OCI-LY1 (cell line): ENCODE results near the gene PPIB.

Experiments used
- H2AFZ ChIP-seq: fragments of 200-600 bp; sonication (generic), shearing (Covaris generic); 2 replicates; pipeline ENCODE4 v1.6.0; 2014; ENCODE audit warnings: antibody characterized with exemption, mild to moderate bottlenecking, low read length
- H3F3A ChIP-seq: fragments of 200-600 bp; sonication (generic), shearing (Covaris generic); 2 replicates; pipeline ENCODE4 v1.6.0; 2014; ENCODE audit warnings: mild to moderate bottlenecking, antibody characterized with exemption, low read length, moderate library complexity; ENCODE audit not compliant: insufficient read depth
- H3K27ac ChIP-seq: fragments of 200-600 bp; sonication (generic); 2 replicates; pipeline ENCODE4 v1.5.1; 2014; ENCODE audit warnings: low read length, mixed run types, mild to moderate bottlenecking, low read depth; ENCODE audit not compliant: poor library complexity, severe bottlenecking
- H3K27me3 ChIP-seq: fragments of 200-600 bp; sonication (generic); 2 replicates; pipeline ENCODE4 v1.6.0; 2014; ENCODE audit warnings: antibody characterized with exemption, mild to moderate bottlenecking, low read length, moderate library complexity; ENCODE audit not compliant: insufficient read depth
- H3K36me3 ChIP-seq: fragments of 200-600 bp; sonication (generic); 2 replicates; pipeline ENCODE4 v1.6.1; 2014; ENCODE audit warnings: mild to moderate bottlenecking, antibody characterized with exemption, low read length, moderate library complexity, mixed read lengths; ENCODE audit not compliant: insufficient read depth
- H3K4me1 ChIP-seq: fragments of 200-600 bp; sonication (generic); 2 replicates; pipeline ENCODE4 v1.5.1; 2014; ENCODE audit warnings: mild to moderate bottlenecking, low read length, moderate library complexity; ENCODE audit not compliant: insufficient read depth, severe bottlenecking
- H3K4me2 ChIP-seq: fragments of 200-600 bp; sonication (generic), shearing (Covaris generic); 2 replicates; pipeline ENCODE4 v1.6.1; 2014; ENCODE audit warnings: low read length
- H3K4me3 ChIP-seq: fragments of 200-600 bp; sonication (generic); 2 replicates; pipeline ENCODE4 v1.5.1; 2014; ENCODE audit warnings: low read length, low read depth, mild to moderate bottlenecking, mixed read lengths; ENCODE audit not compliant: poor library complexity, severe bottlenecking
- H3K79me2 ChIP-seq: fragments of 200-600 bp; shearing (Covaris generic); 2 replicates; pipeline ENCODE4 v1.6.1; 2016; ENCODE audit warnings: mixed run types, low read length, mixed read lengths; ENCODE audit not compliant: insufficient read depth
- H3K9ac ChIP-seq: fragments of 200-600 bp; sonication (generic), shearing (Covaris generic); 2 replicates; pipeline ENCODE4 v1.6.1; 2014; ENCODE audit warnings: mild to moderate bottlenecking, low read length, mixed read lengths
- H3K9me2 ChIP-seq: fragments of 200-600 bp; sonication (generic), shearing (Covaris generic); 2 replicates; pipeline ENCODE4 v1.6.1; 2014; ENCODE audit warnings: low read depth, mild to moderate bottlenecking, low read length, mixed read lengths
- H3K9me3 ChIP-seq: fragments of 200-600 bp; shearing (Covaris generic); 2 replicates; pipeline ENCODE4 v1.6.1; 2014; ENCODE audit warnings: low read length, mixed read lengths
- H4K20me1 ChIP-seq: fragments of 200-600 bp; sonication (generic), shearing (Covaris generic); 2 replicates; pipeline ENCODE4 v1.6.0; 2016; ENCODE audit warnings: mild to moderate bottlenecking, low read length; ENCODE audit not compliant: insufficient read depth
- CTCF ChIP-seq: fragments of 200-600 bp; sonication (generic), shearing (Covaris generic); IDR thresholded peaks from 2 replicates; pipeline ENCODE4 v1.5.1; 2017; ENCODE audit warnings: mild to moderate bottlenecking, antibody characterized with exemption, low read length, moderate library complexity, mixed read lengths
- EZH2 ChIP-seq: fragments of 200-600 bp; sonication (generic), shearing (Covaris generic); IDR thresholded peaks from 2 replicates; pipeline ENCODE4 v1.8.0; 2017; ENCODE audit warnings: borderline replicate concordance, mixed run types, mild to moderate bottlenecking, antibody characterized with exemption, low read length, moderate library complexity, mixed read lengths

PPIB gene

GRCh38 chr15:64117759-64118487 is 44.9 kb downstream of the PPIB start:
- no peak overlapping the region for H2AFZ ChIP-seq
- H3K4me2 ChIP-seq, result no peak overlapping the region
- H3K9me3 ChIP-seq, result no peaks in the 10 kb centered on the region
- no peaks in the 10 kb centered on the region for H3K9me2 ChIP-seq
- no peaks in the 10 kb centered on the region for H3K27me3 ChIP-seq
- no peaks in the 10 kb centered on the region for H3K4me1 ChIP-seq
- H3K36me3 ChIP-seq, result peaks cover 94% of the 10 kb centered on the region
- H3K27ac ChIP-seq, result no peak overlapping the region
- no peak overlapping the region for H3K4me3 ChIP-seq
- no peaks in the 10 kb centered on the region for H3K79me2 ChIP-seq
- H3K9ac ChIP-seq, result no peak overlapping the region
- TF ChIP-seq CTCF, result no peak
- TF ChIP-seq EZH2, result no peak
- no peaks in the 10 kb centered on the region for H4K20me1 ChIP-seq
- H3F3A ChIP-seq, result no peaks in the 10 kb centered on the region

GRCh38 chr15:64112904-64113303 is 49.9 kb downstream of the PPIB start:
- H3K4me3 ChIP-seq, result no peak overlapping the region
- no peaks in the 10 kb centered on the region for H3K9me2 ChIP-seq
- H3K27me3 ChIP-seq, result no peaks in the 10 kb centered on the region
- H3K27ac ChIP-seq, result no peak overlapping the region
- H3F3A ChIP-seq, result no peaks in the 10 kb centered on the region
- peaks cover 16% of the 10 kb centered on the region; the same call in 1 of the 2 replicates for H3K79me2 ChIP-seq
- H3K9me3 ChIP-seq, result no peaks in the 10 kb centered on the region
- no peak overlapping the region for H3K4me2 ChIP-seq
- TF ChIP-seq EZH2 (no peak), CTCF (no peak)
- H3K9ac ChIP-seq, result no peak overlapping the region
- peaks cover 59% of the 10 kb centered on the region; the same call in 1 of the 2 replicates for H3K36me3 ChIP-seq
- no peak overlapping the region for H2AFZ ChIP-seq
- H4K20me1 ChIP-seq, result no peaks in the 10 kb centered on the region
- peaks cover 10% of the 10 kb centered on the region for H3K4me1 ChIP-seq

- H4K20me1 ChIP-seq, result no peaks in the 10 kb centered on the region
- no peak for TF ChIP-seq CTCF
- no peak for TF ChIP-seq EZH2
- H3K9ac ChIP-seq, result no peak overlapping the region
- no peak overlapping the region for H3K4me2 ChIP-seq
- no peaks in the 10 kb centered on the region for H3K9me2 ChIP-seq
- no peak overlapping the region for H2AFZ ChIP-seq
- H3K27ac ChIP-seq, result no peak overlapping the region
- H3K4me1 ChIP-seq, result peaks cover 10% of the 10 kb centered on the region
- no peaks in the 10 kb centered on the region for H3K9me3 ChIP-seq
- H3K79me2 ChIP-seq, result peaks cover 20% of the 10 kb centered on the region; the same call in 1 of the 2 replicates
- H3K36me3 ChIP-seq, result peaks cover 53% of the 10 kb centered on the region; the same call in 1 of the 2 replicates
- H3F3A ChIP-seq, result no peaks in the 10 kb centered on the region
- no peak overlapping the region for H3K4me3 ChIP-seq
- no peaks in the 10 kb centered on the region for H3K27me3 ChIP-seq
Measured at GRCh38 chr15:64112073-64112772, 50.6 kb downstream of the PPIB start.
